H1 (cell line): ENCODE results near the gene ATG5.

ENCODE experiments used
- ATF3 ChIP-seq: IDR thresholded peaks from 2 replicates; pipeline ENCODE4 v1.6.1; 2011; ENCODE audit warnings: low read depth, mild to moderate bottlenecking, low read length; ENCODE audit not compliant: insufficient read depth
- BRCA1 ChIP-seq: IDR thresholded peaks from 2 replicates; pipeline ENCODE4 v1.6.1; 2012; ENCODE audit warnings: low read depth, low read length, improper control_type of control experiment
- CHD2 ChIP-seq: IDR thresholded peaks from 2 replicates; pipeline ENCODE4 v1.6.1; 2012; ENCODE audit warnings: low read length, improper control_type of control experiment
- CTCF ChIP-seq, 3 experiments: IDR thresholded peaks; 1 replicate in 2 of 3; 2 replicates in 1 of 3; pipeline versions ENCODE4 v1.5.1 to v1.6.1; 2011; ENCODE audit warnings: low read length in 3 of 3, mild to moderate bottlenecking in 3 of 3, inconsistent platforms in 2 of 3, low read depth in 1 of 3, moderate library complexity in 1 of 3; ENCODE audit not compliant: insufficient read depth in 1 of 3; ENCODE audit errors: control extremely low read depth in 1 of 3
- EGR1 ChIP-seq: IDR thresholded peaks from 2 replicates; pipeline ENCODE4 v1.6.1; 2011; ENCODE audit warnings: low read depth, low read length, borderline replicate concordance
- EP300 ChIP-seq, 2 experiments: IDR thresholded peaks; 1 replicate in 1 of 2; 2 replicates in 1 of 2; pipeline ENCODE4 v1.6.1; 2011 to 2012; ENCODE audit warnings: low read depth in 2 of 2, low read length in 2 of 2, mild to moderate bottlenecking in 2 of 2, borderline replicate concordance in 1 of 2, inconsistent platforms in 1 of 2, moderate library complexity in 1 of 2
- EZH2 ChIP-seq: fragments of 200-600 bp; sonication (generic); IDR thresholded peaks from 2 replicates; pipeline ENCODE4 v1.7.1; 2012; ENCODE audit warnings: low read depth, mild to moderate bottlenecking, moderate library complexity, low read length, inconsistent platforms; ENCODE audit not compliant: severe bottlenecking
- KDM5A ChIP-seq: fragments of 200-600 bp; IDR thresholded peaks from 2 replicates; pipeline ENCODE4 v1.7.1; 2012; ENCODE audit warnings: mild to moderate bottlenecking, low read length, inconsistent platforms, mixed read lengths
- MAX ChIP-seq: IDR thresholded peaks from 2 replicates; pipeline ENCODE4 v1.6.1; 2012; ENCODE audit warnings: inconsistent platforms
- POLR2A ChIP-seq, 2 experiments: IDR thresholded peaks; 1 replicate in 1 of 2; 2 replicates in 1 of 2; pipeline ENCODE4 v1.6.1; 2011; ENCODE audit warnings: low read depth in 2 of 2, low read length in 2 of 2, mild to moderate bottlenecking in 2 of 2; ENCODE audit errors: control extremely low read depth in 1 of 2
- RAD21 ChIP-seq, 2 experiments: IDR thresholded peaks in 1 of 2; conservative IDR thresholded peaks in 1 of 2; 2 replicates each; pipeline ENCODE4 v1.6.1; 2011; ENCODE audit warnings: low read depth in 2 of 2, low read length in 2 of 2, improper control_type of control experiment in 1 of 2, inconsistent platforms in 1 of 2, mild to moderate bottlenecking in 1 of 2, moderate library complexity in 1 of 2
- RFX5 ChIP-seq: IDR thresholded peaks from 2 replicates; pipeline ENCODE4 v1.6.1; 2011; ENCODE audit warnings: low read depth, low read length, improper control_type of control experiment, borderline replicate concordance
- SRF ChIP-seq: IDR thresholded peaks from 2 replicates; pipeline ENCODE4 v1.6.1; 2011; ENCODE audit warnings: mild to moderate bottlenecking, low read depth, low read length, moderate library complexity
- TEAD4 ChIP-seq: IDR thresholded peaks from 2 replicates; pipeline ENCODE4 v1.6.1; 2012; ENCODE audit warnings: low read depth, low read length, inconsistent platforms, mixed read lengths

- TF ChIP-seq POLR2A (IDR thresholded peaks at IDR 0.05; ENCODE audit: control extremely low read depth in 1 of 2, low read depth in 2 of 2, low read length in 2 of 2) (no peak), SRF (no peak), CTCF (IDR thresholded peaks at IDR 0.05; ENCODE audit: control extremely low read depth in 1 of 3, insufficient read depth in 1 of 3, low read depth in 1 of 3, low read length in 3 of 3) (no peak), ATF3 (no peak), RFX5 (no peak), MAX (no peak), BRCA1 (no peak), CHD2 (no peak), EGR1 (no peak), RAD21 (IDR thresholded peaks at IDR 0.05 in 1 of 2, conservative IDR thresholded peaks at IDR 0.05 in 1 of 2; ENCODE audit: low read depth in 2 of 2, low read length in 2 of 2) (no peak), EP300 (IDR thresholded peaks at IDR 0.05; ENCODE audit: borderline replicate concordance in 1 of 2, low read depth in 2 of 2, low read length in 2 of 2) (no peak), TEAD4 (no peak), KDM5A (no peak), EZH2 (no peak)
Measured at GRCh38 chr6:106169517-106169916, 156.0 kb downstream of the ATG5 start.
